GM21737 (cell line): ENCODE measurements around the gene EYA2.
"Not testable (repeated sequence)": the region's sequence is repeated elsewhere in the genome, so short reads cannot be mapped to it uniquely, and the experiment has no call there.

Source experiments
- ATAC-seq: cut with Tn5 transposase; IDR thresholded peaks from one replicate; pipeline ENCODE4 v1.9.1; 2021; ENCODE audit warnings: mild to moderate bottlenecking, moderate library complexity; ENCODE audit not compliant: unreplicated experiment

Gene EYA2

GRCh38 chr20:47196091-47197081 is 301.7 kb downstream of the EYA2 start:
- ATAC-seq, result no peak

- ATAC-seq, result no peak
These were observed 303.6 kb downstream of the EYA2 start for GRCh38 chr20:47198254-47198671.

- no peak for ATAC-seq
These were observed 304.4 kb downstream of the EYA2 start for GRCh38 chr20:47198996-47199552.

GRCh38 chr20:47201074-47201730 is 306.6 kb downstream of the EYA2 start:
- ATAC-seq, result no peak

- no peak for ATAC-seq
These were observed 308.4 kb downstream of the EYA2 start for GRCh38 chr20:47202733-47203667.

GRCh38 chr20:47204008-47204849 is 309.6 kb downstream of the EYA2 start:
- ATAC-seq, result no peak

GRCh38 chr20:47204850-47205122 is 310.1 kb downstream of the EYA2 start:
- ATAC-seq, result not testable (repeated sequence)

- no peak for ATAC-seq
These were observed 311.0 kb downstream of the EYA2 start for GRCh38 chr20:47205577-47206123.

GRCh38 chr20:47206552-47206951 is 311.9 kb downstream of the EYA2 start:
- not testable (repeated sequence) for ATAC-seq

GRCh38 chr20:47206962-47207641 is 312.5 kb downstream of the EYA2 start:
- ATAC-seq, result no peak

GRCh38 chr20:47208534-47209174 is 314.0 kb downstream of the EYA2 start:
- ATAC-seq, result no peak

- ATAC-seq, result no peak
These were observed 315.3 kb downstream of the EYA2 start for GRCh38 chr20:47209982-47210381.

- no peak for ATAC-seq
These were observed 315.8 kb downstream of the EYA2 start for GRCh38 chr20:47210470-47210869.

- no peak for ATAC-seq
These were observed 316.4 kb downstream of the EYA2 start for GRCh38 chr20:47211036-47211435.

GRCh38 chr20:47212606-47213207 is 318.1 kb downstream of the EYA2 start:
- no peak for ATAC-seq

GRCh38 chr20:47213966-47214365 is 319.3 kb downstream of the EYA2 start:
- no peak for ATAC-seq

GRCh38 chr20:47215653-47216397 is 321.2 kb downstream of the EYA2 start:
- no peak for ATAC-seq
